HG03097 (cell line): ENCODE data around the gene PFKL.
"Not testable (repeated sequence)": the region's sequence is repeated elsewhere in the genome, so short reads cannot be mapped to it uniquely, and the experiment has no call there.

Source experiments
- ATAC-seq: cut with Tn5 transposase; IDR thresholded peaks from one replicate; pipeline ENCODE4 v1.9.1; 2021; ENCODE audit not compliant: unreplicated experiment, low FRiP score

Gene PFKL

DNA sequence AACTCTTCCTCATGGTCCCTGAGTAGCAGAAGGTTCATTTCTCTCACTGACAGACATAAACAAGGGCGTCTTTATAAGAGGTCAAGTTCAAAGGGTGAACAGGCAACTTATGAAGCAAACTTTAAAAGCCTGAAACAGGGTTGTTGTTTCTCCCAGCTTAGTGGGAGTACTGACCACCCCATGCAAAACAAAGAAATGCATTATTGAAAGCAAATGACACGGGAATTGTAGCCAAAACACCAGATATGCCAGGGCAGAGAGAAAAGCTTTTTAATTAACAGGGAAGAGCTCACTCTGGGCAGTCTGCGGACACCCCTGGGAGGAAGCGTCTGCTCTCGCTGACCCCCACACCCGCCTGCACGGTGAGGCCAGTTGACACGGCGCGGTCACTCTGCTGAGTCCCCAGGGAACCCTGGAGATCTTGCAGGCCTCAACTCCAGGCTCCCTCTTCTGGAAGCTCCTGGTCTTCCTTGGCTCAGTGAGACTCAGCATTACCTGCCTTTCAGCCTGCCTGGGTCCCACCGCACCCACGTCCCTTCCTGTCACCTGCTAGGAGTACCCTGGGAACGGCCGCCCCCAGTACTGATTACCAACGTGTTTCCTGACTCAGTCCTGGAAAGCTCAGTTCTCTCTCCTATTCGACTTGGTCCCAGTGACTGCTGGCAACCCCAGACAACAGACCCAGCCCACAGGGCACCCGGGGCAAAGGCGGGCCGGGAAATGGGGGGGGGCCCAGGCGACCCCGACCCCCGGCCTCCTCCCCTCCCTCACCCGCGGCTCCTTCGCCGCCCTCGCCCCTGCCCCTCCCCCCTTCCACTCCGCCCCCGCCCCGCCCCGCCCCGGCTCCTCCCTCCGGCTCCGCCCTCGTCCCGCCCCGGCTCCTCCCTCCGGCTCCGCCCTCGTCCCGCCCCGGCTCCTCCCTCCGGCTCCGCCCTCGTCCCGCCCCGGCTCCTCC lies 38.4 kb downstream of the PFKL start:
- no peak for ATAC-seq

DNA sequence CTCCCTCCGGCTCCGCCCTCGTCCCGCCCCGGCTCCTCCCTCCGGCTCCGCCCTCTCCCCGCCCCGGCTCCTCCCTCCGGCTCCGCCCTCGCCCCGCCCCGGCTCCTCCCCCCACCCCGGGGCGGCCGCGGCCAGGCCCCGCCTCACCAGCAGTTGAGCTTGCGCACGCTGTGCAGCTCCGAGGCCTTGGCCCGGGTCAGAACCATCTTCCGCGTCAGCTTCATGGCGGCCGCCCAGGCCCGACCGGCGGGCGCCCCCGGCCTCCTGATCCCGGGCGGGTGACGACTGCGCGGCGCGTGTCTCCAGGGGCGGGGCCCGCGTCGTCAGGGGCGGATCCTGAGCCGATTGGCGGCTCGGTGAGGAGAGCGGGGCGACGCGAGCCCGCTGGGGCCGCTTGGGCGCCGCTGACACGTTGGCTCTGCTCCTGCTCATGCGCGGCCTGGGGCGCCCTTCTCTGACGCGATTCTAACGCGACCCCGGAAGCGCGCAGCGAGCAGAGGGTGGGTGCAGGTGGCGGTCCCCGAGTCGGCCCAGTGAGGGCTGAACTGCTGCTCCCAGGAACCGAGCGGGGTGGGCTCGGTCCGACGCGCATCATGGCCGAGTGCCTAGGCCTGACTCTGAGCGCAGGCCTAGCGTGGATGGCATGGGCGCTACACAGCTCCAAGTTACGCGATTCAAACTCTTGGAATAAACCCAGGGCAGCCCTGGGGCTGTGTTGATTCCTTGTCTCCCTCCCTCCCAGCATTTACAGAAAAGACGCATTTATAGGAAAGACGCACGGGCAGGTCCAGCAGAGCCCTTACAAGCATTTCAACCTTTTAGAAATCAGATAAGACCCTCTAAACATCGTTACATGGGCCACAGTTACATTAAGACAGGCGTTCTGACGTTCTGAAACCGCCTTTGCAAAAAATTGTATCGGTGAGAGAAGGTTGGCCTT lies 39.4 kb downstream of the PFKL start, which contains the start of gene CFAP410:
TSS of gene CFAP410 (minus strand) at position 420 of the 940 bp plus-strand sequence. CDS start at position 224, 196 bp downstream.
- ATAC-seq, result peak; percentile 87

DNA sequence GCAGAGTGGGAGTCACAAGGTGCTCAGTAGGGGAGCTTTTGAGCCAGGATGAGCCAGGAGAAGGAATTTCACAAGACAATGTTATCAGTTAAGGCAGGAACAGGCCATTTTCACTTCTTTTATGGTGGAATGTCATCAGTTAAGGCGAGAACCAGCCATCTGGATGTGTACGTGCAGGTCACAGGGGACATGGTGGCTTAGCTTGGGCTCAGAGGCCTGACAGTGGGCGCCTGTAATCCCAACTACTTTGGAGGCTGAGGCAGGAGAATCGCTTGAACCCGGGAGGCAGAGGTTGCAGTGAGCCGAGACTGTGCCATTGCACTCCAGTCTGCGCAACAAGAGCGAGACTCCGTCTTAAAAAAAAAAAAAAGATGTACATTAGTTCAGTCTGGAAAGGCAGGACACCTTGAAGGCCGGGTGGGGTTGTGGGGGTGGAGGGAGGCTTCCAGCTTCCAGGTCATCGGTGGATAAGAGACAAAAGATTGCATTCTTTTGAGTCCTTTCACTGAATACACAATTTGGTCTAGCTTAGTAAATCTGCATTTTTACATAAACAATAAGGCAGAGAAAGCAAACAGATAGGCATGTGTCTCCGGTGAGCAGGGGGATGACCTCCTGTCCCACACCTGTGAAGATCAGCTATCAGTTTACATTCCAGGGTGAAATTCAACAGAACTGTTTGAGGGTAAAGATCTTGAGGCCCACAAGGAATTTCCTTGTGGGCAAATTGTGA lies 42.0 kb downstream of the PFKL start:
- not testable (repeated sequence) for ATAC-seq

DNA sequence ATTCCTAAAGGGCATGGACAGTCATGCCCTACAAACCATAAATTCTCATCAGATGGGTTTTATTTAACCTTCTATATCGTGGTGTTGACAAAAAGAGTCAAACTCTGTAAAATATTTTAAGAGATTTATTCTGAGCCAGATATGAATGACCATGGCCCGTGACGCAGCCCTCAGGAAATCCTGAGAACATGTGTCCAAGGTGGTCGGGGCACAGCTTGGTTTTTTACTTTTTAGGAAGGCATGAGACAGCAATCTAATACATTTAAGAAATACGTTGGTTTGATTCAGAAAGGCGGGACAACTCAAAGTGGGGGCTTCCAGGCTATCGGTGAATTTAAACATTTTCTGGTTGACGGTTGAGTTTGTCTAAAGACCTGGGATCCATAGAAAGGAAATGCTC lies 43.1 kb downstream of the PFKL start:
- not testable (repeated sequence) for ATAC-seq

DNA sequence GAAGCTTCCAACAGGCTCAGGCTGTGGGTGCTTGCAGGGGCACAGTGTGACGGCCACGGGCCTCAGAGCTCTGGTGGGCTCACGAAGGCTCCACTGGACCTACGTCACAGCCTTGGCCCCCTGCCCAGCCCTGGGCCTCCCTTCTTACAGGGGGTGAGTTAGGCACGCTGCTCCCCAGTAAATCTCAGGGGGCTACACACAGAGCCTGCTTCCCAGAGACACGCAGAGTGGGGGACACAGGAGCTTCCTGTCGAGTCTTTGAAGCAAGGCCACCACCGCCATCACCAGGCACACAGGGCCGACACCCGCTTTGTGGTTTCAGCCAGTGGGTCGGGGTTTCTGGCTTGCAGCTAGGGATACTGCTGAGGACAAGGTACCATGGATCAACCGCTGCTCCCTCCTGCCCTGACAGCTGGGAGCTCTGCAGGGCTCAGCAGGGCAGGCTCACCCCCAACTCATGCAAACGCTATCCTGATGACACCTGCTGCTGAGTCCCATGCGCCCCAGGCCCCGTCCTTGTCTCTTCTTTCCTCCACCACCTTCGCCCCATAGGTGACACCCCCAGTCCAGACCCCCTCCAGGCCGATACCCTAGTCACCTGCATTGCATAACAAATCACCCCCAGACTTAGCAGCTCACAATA lies 44.8 kb downstream of the PFKL start:
- no peak for ATAC-seq

DNA sequence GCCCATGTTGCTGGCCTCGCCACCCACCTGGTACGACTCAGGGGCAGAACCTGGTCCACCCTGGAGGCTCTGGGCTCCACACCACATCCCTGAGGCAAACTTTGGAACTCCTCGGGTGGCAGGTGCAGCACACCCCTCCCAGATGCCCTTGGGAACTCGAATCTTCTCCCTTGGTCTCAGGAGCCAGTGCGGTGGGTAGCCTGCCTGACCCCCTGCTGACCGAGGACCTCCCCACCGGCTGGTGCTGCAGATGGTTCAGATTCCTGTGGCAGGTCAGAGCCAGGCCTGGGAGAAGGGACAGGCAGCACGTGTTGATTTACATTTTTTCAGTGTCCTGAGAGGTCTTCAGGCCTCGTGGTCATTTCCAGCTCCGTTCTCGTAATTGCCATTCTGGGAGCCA lies 45.6 kb downstream of the PFKL start:
- ATAC-seq, result no peak

DNA sequence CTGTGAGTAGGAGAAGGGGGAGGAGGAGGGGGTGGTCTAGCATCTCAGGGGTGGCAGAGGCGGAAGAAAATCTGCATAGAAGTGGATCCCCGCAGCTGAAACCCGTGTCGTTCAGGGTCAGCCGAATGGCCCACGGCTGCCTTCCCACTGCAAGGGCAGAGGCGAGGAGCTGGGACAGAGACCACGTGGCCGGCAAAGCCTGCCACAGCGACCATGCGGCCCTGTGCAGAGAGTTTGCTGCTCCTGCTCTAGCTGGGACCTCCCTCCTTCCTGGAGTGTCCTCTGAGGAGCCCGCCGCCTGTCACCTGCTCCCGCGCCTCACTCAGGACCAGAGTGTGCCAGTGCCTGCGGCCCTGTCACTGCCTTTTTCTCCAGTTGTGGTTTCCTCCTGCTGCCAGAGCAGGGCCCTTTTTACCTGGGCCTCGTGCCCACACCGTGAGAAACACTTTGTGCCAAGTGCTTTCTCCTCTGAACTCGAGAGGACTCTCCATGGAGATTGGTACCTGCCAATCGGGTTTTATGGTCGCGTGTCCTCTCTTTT lies 48.1 kb downstream of the PFKL start:
- no peak for ATAC-seq

DNA sequence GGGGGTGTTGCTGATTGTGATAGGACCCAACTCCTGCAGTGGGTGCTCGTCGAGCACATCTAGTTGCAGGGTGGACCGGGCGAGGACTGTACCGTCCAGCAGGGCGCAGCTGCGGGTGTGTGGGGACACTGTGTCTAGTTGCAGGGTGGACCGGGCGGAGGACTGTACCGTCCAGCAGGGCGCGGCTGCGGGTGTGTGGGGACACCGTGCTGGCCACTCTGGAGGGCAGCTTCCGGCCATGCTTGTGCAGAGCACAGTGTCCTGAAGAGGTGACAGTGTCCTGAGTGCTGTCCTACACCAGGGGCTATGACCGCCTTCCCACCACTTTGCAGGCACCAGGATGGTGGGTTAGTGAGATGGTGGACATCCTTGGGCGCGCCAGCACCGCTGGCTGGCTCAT lies 49.0 kb downstream of the PFKL start:
- ATAC-seq, result no peak

DNA sequence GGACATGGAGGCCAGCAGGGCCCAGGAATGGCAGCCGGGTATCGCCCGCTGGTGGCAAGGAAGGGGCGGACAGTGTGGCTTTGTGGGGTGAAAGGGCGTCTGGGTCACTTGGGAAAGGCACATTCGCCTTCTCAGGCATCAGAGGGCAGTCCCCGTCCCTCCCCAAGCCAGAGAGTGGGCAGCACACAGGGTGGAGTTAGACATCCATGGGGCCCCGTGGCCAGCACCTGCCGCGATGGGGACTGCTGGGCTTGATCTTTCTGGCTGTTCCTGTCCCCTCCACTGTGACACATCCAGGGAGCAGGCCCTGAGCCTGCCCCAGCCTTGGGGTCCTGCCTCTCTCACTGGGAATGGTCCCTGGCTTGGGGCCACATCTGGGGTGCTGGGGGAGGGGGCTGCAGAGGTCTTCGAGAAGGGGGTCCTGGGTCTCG lies 49.6 kb downstream of the PFKL start:
- no peak for ATAC-seq

DNA sequence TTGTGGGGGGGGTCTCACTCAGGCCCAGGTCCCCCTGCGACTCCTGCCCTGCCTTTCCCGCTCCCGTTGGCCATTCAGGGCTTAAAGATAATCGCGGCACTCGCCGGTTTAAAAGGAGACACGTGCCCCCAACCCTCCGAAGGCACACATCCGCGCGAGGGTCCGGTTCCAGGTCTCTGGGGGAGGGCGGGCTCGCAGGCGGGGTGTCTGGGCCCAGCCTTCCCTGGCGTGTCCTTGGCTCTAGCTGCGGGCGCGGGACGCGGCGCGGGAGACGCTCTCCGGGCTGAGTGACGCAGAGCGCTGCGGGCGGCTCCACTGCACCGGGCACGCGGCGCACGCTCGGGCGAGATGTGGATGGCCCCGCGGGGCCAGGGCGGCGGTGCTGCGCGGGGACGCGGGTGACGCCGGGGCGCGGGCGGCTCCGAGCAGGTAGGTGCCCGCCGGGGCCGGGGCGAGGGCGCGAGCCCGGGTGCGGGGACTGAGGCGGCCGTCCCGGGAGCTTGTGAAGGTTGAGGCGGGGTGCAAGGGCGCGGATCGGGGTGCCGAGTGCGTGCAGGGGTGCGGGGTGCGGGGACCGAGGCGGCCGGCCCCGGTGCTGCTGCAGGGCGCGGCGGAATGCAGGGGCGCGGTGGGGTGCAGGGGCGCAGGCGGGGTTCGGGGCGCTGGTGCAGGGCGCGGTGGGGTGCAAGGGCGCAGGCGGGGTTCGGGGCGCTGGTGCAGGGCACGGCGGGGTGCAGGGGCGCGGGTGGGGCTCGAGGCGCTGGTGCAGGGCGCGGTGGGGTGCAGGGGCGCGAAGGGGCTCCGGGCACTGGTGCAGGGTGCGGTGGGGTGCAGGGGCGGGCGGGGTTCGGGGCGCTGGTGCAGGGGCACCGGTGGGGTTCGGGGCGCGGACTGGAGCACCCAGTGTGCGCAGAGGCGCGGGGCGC lies 50.3 kb downstream of the PFKL start:
- ATAC-seq, result no peak

DNA sequence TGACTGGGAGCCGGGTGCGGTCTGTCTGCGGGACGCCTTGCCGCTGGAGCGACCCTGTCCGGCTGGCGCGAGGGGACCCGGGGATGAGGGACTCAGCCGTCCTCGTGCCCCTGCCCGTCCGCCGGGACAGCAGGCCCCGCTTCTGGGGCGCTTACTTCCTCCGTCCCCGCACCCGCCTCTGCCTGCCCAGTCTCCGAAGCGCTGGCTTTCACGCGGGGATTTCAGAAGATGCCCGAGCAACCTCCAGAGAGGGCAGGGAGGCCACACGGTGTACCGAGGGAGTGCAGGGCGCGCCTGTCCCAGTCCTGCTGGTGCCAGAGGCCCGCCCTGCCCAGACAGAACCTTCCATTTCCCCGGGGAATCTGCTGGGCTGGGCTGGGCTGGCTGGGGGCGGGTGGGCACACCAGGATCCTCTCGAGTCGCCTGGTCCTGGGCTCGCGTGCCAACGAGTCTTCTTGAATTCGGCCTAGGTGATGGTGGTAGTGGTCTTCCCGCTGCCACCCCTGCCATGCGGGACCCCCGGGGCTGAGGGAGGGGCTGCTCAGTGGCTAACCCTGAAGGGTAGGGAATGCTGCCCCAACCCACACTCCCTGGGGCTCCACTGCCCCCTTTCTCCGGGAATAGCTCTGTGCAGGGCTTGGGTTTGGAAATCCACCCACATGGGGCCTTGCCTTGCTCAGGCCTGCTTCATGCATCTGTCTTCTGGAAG lies 51.1 kb downstream of the PFKL start:
- ATAC-seq, result no peak

DNA sequence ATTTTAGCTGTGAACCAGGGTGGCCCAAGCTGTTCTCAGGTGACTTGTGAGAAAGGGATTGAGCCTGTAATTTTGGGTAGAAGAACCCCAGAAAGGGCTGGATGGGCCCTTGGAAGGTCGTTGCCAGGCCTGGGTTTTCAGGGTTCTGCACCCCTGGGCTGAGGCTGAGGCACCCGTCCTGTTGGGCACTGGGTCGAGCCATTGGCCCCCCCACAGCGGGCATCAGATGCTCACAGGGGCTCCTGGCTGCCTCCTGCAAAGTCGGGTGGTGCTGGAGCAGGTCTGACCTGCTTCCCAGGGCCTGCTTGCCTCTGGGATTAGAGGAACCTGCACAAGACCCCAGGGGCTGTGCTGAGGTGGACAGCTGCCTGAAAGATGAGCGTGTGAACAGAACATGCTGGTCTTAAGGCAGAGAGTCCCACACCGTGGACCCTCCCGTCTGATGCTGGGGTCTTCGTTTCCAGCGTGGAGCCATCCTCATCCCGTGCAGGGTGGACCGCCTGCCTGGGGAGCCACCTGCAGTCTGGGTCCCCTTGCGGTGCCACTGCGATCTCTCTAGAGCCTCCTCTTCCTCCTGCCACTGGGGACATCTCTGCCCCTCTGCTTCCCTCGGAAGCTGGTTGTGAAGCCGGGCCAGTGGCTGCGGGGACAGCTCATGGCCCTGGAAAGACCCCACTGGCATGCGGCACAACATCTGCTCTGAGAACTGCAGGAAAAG lies 51.8 kb downstream of the PFKL start:
- no peak for ATAC-seq

DNA sequence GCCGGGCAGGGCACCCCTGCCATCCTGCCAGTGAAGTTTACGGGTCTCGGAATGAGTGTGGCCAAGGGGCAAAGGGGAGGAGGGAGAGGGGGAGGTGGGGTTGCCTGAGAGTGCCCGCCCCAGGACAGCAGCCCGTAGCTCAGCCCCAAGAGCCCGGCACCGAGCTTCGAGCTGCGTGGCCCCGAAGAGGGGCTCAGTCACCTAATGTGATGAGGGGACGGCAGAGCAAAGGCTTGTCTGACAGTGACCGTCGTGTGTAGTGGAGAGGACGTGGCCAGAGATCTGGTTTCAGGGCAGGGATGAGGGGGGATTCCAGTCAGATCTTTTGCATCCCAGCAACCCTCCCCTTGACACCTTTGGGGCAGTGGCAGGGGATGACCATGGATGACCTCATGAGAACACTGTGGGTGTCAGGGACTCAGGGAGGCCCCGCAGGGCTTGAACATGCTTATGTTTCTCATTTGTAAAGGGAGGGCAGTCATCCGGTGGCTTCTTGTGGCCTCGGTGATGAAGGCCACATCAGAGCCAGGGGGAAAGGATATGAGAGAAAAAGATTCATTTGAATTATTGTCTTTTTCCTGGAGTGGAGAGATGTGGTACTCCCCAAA lies 52.5 kb downstream of the PFKL start:
- no peak for ATAC-seq

DNA sequence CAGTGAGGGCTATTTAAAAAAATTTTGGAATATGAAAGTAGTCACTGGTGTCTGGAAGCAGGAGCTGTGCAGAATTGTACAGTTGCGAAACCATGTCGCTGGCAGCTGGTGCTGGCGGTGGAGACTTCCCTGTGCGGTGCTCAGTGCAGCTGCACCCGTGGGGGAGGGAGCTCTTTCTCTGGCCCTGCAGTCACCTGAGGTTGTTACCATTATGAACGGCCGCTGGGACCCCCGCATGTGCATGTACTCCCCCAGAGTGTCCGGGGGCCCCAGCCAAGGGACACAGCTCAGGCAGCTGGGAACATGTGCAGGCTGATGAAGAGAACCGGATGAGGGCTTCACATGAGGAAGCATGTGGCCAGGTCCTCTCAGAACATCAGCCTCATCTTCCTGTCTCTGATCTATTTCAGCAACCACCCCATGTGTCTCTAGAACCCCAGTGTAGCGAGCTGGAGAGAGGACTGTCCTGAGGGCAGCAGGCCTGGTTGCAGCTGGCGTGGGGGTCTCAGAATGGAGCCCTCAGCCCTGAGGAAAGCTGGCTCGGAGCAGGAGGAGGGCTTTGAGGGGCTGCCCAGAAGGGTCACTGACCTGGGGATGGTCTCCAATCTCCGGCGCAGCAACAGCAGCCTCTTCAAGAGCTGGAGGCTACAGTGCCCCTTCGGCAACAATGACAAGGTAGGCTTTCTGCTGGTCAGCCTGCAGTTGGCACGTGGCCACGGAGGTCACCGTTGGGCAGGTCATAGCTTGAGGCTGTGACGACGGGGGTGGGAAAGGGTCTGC lies 53.5 kb downstream of the PFKL start, which contains the start of gene TRPM2:
TSS of gene TRPM2 (plus strand) at position 431 of the 780 bp plus-strand sequence. CDS start at position 511, 80 bp downstream.
- ATAC-seq, result no peak

DNA sequence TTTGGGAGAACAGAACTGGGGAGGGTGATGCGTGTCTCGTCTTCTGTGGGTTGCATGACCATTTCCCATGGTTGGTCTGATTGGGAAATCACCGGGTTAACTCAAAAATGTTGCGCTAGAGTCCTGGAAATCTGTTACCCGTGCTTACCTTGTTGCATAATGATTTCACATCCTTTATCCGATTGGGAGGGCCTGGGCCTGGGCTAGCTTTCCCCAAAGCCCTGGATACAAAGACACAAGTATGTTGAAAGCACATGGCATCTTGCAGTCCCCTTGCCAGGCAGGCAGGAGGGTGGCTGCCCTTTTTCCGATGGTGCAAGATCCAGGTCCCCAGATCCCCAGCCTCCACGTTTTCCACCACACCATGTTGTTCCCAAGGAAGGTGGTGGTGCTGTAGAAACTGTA lies 54.1 kb downstream of the PFKL start:
- ATAC-seq, result no peak
